Spinal cord (tissue), 10 donors: ENCODE results near the gene HSDL2. TPM values are rescaled to one million over a fixed set of nuclear protein-coding genes. Genes with fewer than 3 reads are reported as not detected.

Experiments used
- DNase-seq, 6 donors: peaks; one replicate each; pipeline versions ENCODE4 v3.0.0 to v3.0.0-alpha.2; 2013 to 2015; ENCODE audit warnings: low spot score in 6 of 6, low read depth in 4 of 6
- H3K27ac ChIP-seq: one replicate; pipeline ENCODE4 v1.5.1; 2013; ENCODE audit warnings: low read depth, low read length, control low read depth
- H3K27me3 ChIP-seq: one replicate; pipeline ENCODE4 v1.6.1; 2013; ENCODE audit warnings: low read length; ENCODE audit not compliant: control insufficient read depth, insufficient read depth
- H3K36me3 ChIP-seq: one replicate; pipeline ENCODE4 v1.6.1; 2013; ENCODE audit warnings: low read length; ENCODE audit not compliant: control insufficient read depth, insufficient read depth
- H3K4me1 ChIP-seq: one replicate; pipeline ENCODE4 v1.6.1; 2013; ENCODE audit warnings: low read length; ENCODE audit not compliant: control insufficient read depth, insufficient read depth
- H3K4me3 ChIP-seq: one replicate; pipeline ENCODE4 v1.5.1; 2013; ENCODE audit warnings: low read depth, low read length, control low read depth
- H3K9me3 ChIP-seq: one replicate; pipeline ENCODE4 v1.6.1; 2013; ENCODE audit warnings: low read length; ENCODE audit not compliant: control insufficient read depth, insufficient read depth
- WGBS: methylation state at CpG from one replicate; pipeline ENCODE4 v1.1.5; 2013; ENCODE audit warnings: missing lambda C conversion rate; ENCODE audit not compliant: insufficient coverage; 5-methylcytosine and 5-hydroxymethylcytosine counted together
- polyA plus RNA-seq, 2 donors: library from polyadenylated mRNA; unstranded; fragments of 120-200 nt; gene quantifications; one replicate each; pipeline ENCODE4 v1.2.1, GENCODE V29; 2013; ENCODE audit not compliant: insufficient read length in 2 of 2
- total RNA-seq, 2 donors: library from RNA; depleted of rRNA in 1 of 2; stranded (reverse); fragments of 120-200 nt in 1 of 2; fragments of >200 nt in 1 of 2; gene quantifications; one replicate each; pipeline versions ENCODE4 v1.2.3 to v1.2.4, GENCODE V29; 2013 to 2014
- donor health status: healthy.

The HSDL2 gene
- total and polyA plus RNA-seq, 4 donors: 47.7 to 62.7 (median 56.8) TPM

- Histone ChIP-seq H3K4me3 (peak overlapping the region; percentile 65), H3K4me1 (peaks cover 6% of the 10 kb centered on the region), H3K27me3 (no peaks in the 10 kb centered on the region), H3K9me3 (no peaks in the 10 kb centered on the region), H3K36me3 (peaks cover 8% of the 10 kb centered on the region), H3K27ac (peak overlapping the region; percentile 74)
- 0% methylated on average over 69 of the region's 80 CpGs for WGBS
- peak in 4 of 6 donors; percentile 52 to 91 (median 70) for DNase-seq
These were observed 107.3 kb downstream of the HSDL2 start for GRCh38 chr9:112487008-112487798.

- 0% methylated on average over 1 of the region's 11 CpGs for WGBS
- H3K36me3 ChIP-seq: peaks cover 10% of the 10 kb centered on the region
- peak overlapping the region; percentile 65 for H3K4me3 ChIP-seq
- peak in 3 of 6 donors; percentile 31 to 72 (median 41) for DNase-seq
- H3K27ac ChIP-seq: peak overlapping the region; percentile 74
- no peaks in the 10 kb centered on the region for H3K27me3 ChIP-seq
- H3K9me3 ChIP-seq: no peaks in the 10 kb centered on the region
- peaks cover 6% of the 10 kb centered on the region for H3K4me1 ChIP-seq
These were observed 108.0 kb downstream of the HSDL2 start for GRCh38 chr9:112487799-112488340.

GRCh38 chr9:112489039-112489546 lies 109.2 kb downstream of the HSDL2 start:
- peak in 2 of 6 donors; percentile 47 to 64 for DNase-seq
- H3K4me1 ChIP-seq: peaks cover 6% of the 10 kb centered on the region

GRCh38 chr9:112489876-112490666 lies 110.2 kb downstream of the HSDL2 start:
- H3K4me3 ChIP-seq: peak overlapping the region; percentile 20
- peaks cover 6% of the 10 kb centered on the region for H3K4me1 ChIP-seq
- H3K27ac ChIP-seq: peak overlapping the region; percentile 74
- 13% methylated on average over 1 of the region's 4 CpGs for WGBS
- H3K36me3 ChIP-seq: peaks cover 3% of the 10 kb centered on the region
- no peaks in the 10 kb centered on the region for H3K27me3 ChIP-seq
- H3K9me3 ChIP-seq: no peaks in the 10 kb centered on the region
- peak in 3 of 6 donors; percentile 48 to 90 (median 85) for DNase-seq

More at GRCh38 chr9:112489039-112489546, 109.2 kb downstream of the HSDL2 start:
- WGBS: 23% methylated on average over 2 of the region's 5 CpGs
- peak overlapping the region; percentile 74 for H3K27ac ChIP-seq
- no peaks in the 10 kb centered on the region for H3K27me3 ChIP-seq
- H3K36me3 ChIP-seq: peaks cover 3% of the 10 kb centered on the region
- H3K4me3 ChIP-seq: peak overlapping the region; percentile 11
- H3K9me3 ChIP-seq: no peaks in the 10 kb centered on the region

GRCh38 chr9:112493393-112494137 lies 113.7 kb downstream of the HSDL2 start:
- no peaks in the 10 kb centered on the region for H3K27me3 ChIP-seq
- H3K9me3 ChIP-seq: no peaks in the 10 kb centered on the region
- H3K27ac ChIP-seq: no peak overlapping the region
- no peak overlapping the region for H3K4me3 ChIP-seq
- no peak for DNase-seq
- no peaks in the 10 kb centered on the region for H3K4me1 ChIP-seq
- H3K36me3 ChIP-seq: peaks cover 3% of the 10 kb centered on the region
- WGBS: no CpG with 5 or more reads among the region's 1 CpG

- H3K4me1 ChIP-seq: no peaks in the 10 kb centered on the region
- DNase-seq: no peak
- peaks cover 3% of the 10 kb centered on the region for H3K36me3 ChIP-seq
- no peaks in the 10 kb centered on the region for H3K9me3 ChIP-seq
- no peak overlapping the region for H3K27ac ChIP-seq
- H3K27me3 ChIP-seq: no peaks in the 10 kb centered on the region
- no peak overlapping the region for H3K4me3 ChIP-seq
- WGBS: 100% methylated on average over 1 of the region's 1 CpG
These were observed 114.2 kb downstream of the HSDL2 start for GRCh38 chr9:112494153-112494552.

- DNase-seq: no peak
- no peak overlapping the region for H3K4me3 ChIP-seq
- H3K36me3 ChIP-seq: peaks cover 3% of the 10 kb centered on the region
- WGBS: 88% methylated on average over 1 of the region's 4 CpGs
- no peaks in the 10 kb centered on the region for H3K9me3 ChIP-seq
- no peaks in the 10 kb centered on the region for H3K27me3 ChIP-seq
- H3K4me1 ChIP-seq: no peaks in the 10 kb centered on the region
- no peak overlapping the region for H3K27ac ChIP-seq
These were observed 115.7 kb downstream of the HSDL2 start for GRCh38 chr9:112495614-112496013.

- Histone ChIP-seq H3K9me3 (no peaks in the 10 kb centered on the region), H3K27ac (no peak overlapping the region), H3K4me1 (no peaks in the 10 kb centered on the region), H3K27me3 (no peaks in the 10 kb centered on the region), H3K36me3 (peaks cover 3% of the 10 kb centered on the region), H3K4me3 (no peak overlapping the region)
- DNase-seq: no peak
- WGBS: no CpG with 5 or more reads among the region's 3 CpGs
These were observed 116.3 kb downstream of the HSDL2 start for GRCh38 chr9:112496074-112496722.
